ENCODE data around the gene SVIL.
A peak's percentile ranks its signal among the peaks of the same experiment; 100 is the strongest.
"Not testable (repeated sequence)": the region's sequence is repeated elsewhere in the genome, so short reads cannot be mapped to it uniquely, and the experiment has no call there.

Gene SVIL

GRCh38 chr10:29481906-29482440 lies 152.8 kb downstream of the SVIL start:
- DNase-seq: no peak

- DNase-seq: no peak
Observed at GRCh38 chr10:29479981-29480954, 154.5 kb downstream of the SVIL start.

- DNase-seq: no peak
Observed at GRCh38 chr10:29479081-29479925, 155.5 kb downstream of the SVIL start.

- no peak for DNase-seq
Observed at GRCh38 chr10:29473406-29474100, 161.2 kb downstream of the SVIL start.

- DNase-seq: no peak
Observed at GRCh38 chr10:29473087-29473356, 161.7 kb downstream of the SVIL start.

- DNase-seq: no peak
Observed at GRCh38 chr10:29472301-29473086, 162.3 kb downstream of the SVIL start.

- DNase-seq: no peak
Observed at GRCh38 chr10:29471544-29471859, 163.3 kb downstream of the SVIL start.

GRCh38 chr10:29470843-29471543 lies 163.8 kb downstream of the SVIL start:
- no peak for DNase-seq

GRCh38 chr10:29470355-29470705 lies 164.4 kb downstream of the SVIL start:
- no peak for DNase-seq

GRCh38 chr10:29469481-29470354 lies 165.1 kb downstream of the SVIL start:
- no peak for DNase-seq

- DNase-seq: no peak
Observed at GRCh38 chr10:29465384-29465783, 169.4 kb downstream of the SVIL start.

GRCh38 chr10:29464671-29465171 lies 170.1 kb downstream of the SVIL start:
- DNase-seq: not testable (repeated sequence)

- no peak for DNase-seq
Observed at GRCh38 chr10:29461042-29461441, 173.7 kb downstream of the SVIL start.

- not testable (repeated sequence) for DNase-seq
Observed at GRCh38 chr10:29458190-29458589, 176.6 kb downstream of the SVIL start.

- DNase-seq: no peak
Observed at GRCh38 chr10:29455095-29455494, 179.7 kb downstream of the SVIL start.

- no peak for DNase-seq
Observed at GRCh38 chr10:29454250-29454649, 180.5 kb downstream of the SVIL start.

- no peak for DNase-seq
Observed at GRCh38 chr10:29452546-29452945, 182.2 kb downstream of the SVIL start.

GRCh38 chr10:29451946-29452345 lies 182.8 kb downstream of the SVIL start:
- DNase-seq: no peak

GRCh38 chr10:29450405-29450804 lies 184.4 kb downstream of the SVIL start:
- DNase-seq: no peak

- peak; percentile 23 for DNase-seq
Observed at GRCh38 chr10:29448756-29449592, 185.8 kb downstream of the SVIL start.
